Central memory CD8-positive, alpha-beta T cell (primary cell): ENCODE measurements around the gene APC2.
"Not testable (repeated sequence)": the region's sequence is repeated elsewhere in the genome, so short reads cannot be mapped to it uniquely, and the experiment has no call there.

Experiments used
- ATAC-seq: fragments of 150-1000 bp; cut with Tn5 transposase; replicated peaks from 2 replicates; pipeline ENCODE4 v1.10.0; 2022; ENCODE audit warnings: mild to moderate bottlenecking, moderate FRiP score, moderate number of reproducible peaks; ENCODE audit not compliant: poor library complexity, severe bottlenecking; ENCODE audit errors: extremely low read depth
- DNase-seq, 2 donors: peaks; one replicate each; pipeline ENCODE4 v3.0.0; 2021; ENCODE audit warnings: low spot score in 2 of 2
- H3K27ac Mint-ChIP-seq: one replicate; pipeline ENCODE4 v1.8.0; 2022; ENCODE audit warnings: low read depth, mild to moderate bottlenecking, moderate library complexity, mixed read lengths
- H3K27me3 Mint-ChIP-seq: one replicate; pipeline ENCODE4 v1.8.0; 2022; ENCODE audit warnings: mixed read lengths
- H3K36me3 Mint-ChIP-seq: one replicate; pipeline ENCODE4 v1.8.0; 2022; ENCODE audit warnings: mild to moderate bottlenecking, moderate library complexity, mixed read lengths; ENCODE audit not compliant: insufficient read depth
- H3K4me1 Mint-ChIP-seq: one replicate; pipeline ENCODE4 v1.8.0; 2022; ENCODE audit warnings: mixed read lengths
- H3K4me3 Mint-ChIP-seq: one replicate; pipeline ENCODE4 v1.8.0; 2022; ENCODE audit warnings: mild to moderate bottlenecking, moderate library complexity, mixed read lengths
- H3K9me3 Mint-ChIP-seq: one replicate; pipeline ENCODE4 v1.8.0; 2022; ENCODE audit warnings: mixed read lengths

Gene APC2

GRCh38 chr19:1510807-1511206 lies 60.9 kb downstream of the APC2 start:
- ATAC-seq (no peak), DNase-seq (no peak)
- Mint-ChIP-seq H3K27ac (no peak overlapping the region), H3K27me3 (peaks cover under 1% of the 10 kb centered on the region), H3K4me3 (no peak overlapping the region), H3K4me1 (peaks cover 19% of the 10 kb centered on the region), H3K9me3 (peaks cover 5% of the 10 kb centered on the region), H3K36me3 (peaks cover 5% of the 10 kb centered on the region)

GRCh38 chr19:1511318-1512317 lies 61.7 kb downstream of the APC2 start:
- Mint-ChIP-seq H3K36me3 (peaks cover 4% of the 10 kb centered on the region), H3K27me3 (peaks cover 8% of the 10 kb centered on the region), H3K9me3 (no peaks in the 10 kb centered on the region), H3K4me3 (peak overlapping the region; percentile 60), H3K27ac (no peak overlapping the region), H3K4me1 (peaks cover 13% of the 10 kb centered on the region)
- no peak for DNase-seq
- ATAC-seq: no peak

- Mint-ChIP-seq H3K36me3 (peaks cover 1% of the 10 kb centered on the region), H3K27ac (no peak within 1 kb of the TSS), H3K27me3 (peaks cover 10% of the 10 kb centered on the region), H3K4me3 (peak within 1 kb of the TSS; percentile 60), H3K4me1 (peaks cover 7% of the 10 kb centered on the region), H3K9me3 (no peaks in the 10 kb centered on the region)
- DNase-seq (no peak), ATAC-seq (peak; percentile 73)
These were observed 63.0 kb downstream of the APC2 start, which contains the start of gene ADAMTSL5 for GRCh38 chr19:1512671-1513498. Gene ADAMTSL5, minus strand, starts transcription at chr19:1513019. Its CDS starts 2,076 bp downstream, at chr19:1510943.

GRCh38 chr19:1513499-1514294 lies 63.8 kb downstream of the APC2 start:
- Mint-ChIP-seq H3K4me1 (peaks cover 5% of the 10 kb centered on the region), H3K4me3 (peak overlapping the region; percentile 55), H3K27ac (no peak overlapping the region), H3K36me3 (peaks cover 1% of the 10 kb centered on the region), H3K9me3 (no peaks in the 10 kb centered on the region), H3K27me3 (peaks cover 10% of the 10 kb centered on the region)
- DNase-seq: peak; percentile 40 to 45
- peak; percentile 54 for ATAC-seq

- H3K27me3 Mint-ChIP-seq: peaks cover 10% of the 10 kb centered on the region
- peaks cover 5% of the 10 kb centered on the region for H3K4me1 Mint-ChIP-seq
- DNase-seq: no peak
- H3K27ac Mint-ChIP-seq: no peak overlapping the region
- H3K9me3 Mint-ChIP-seq: no peaks in the 10 kb centered on the region
- peak overlapping the region; percentile 55 for H3K4me3 Mint-ChIP-seq
- no peak for ATAC-seq
- H3K36me3 Mint-ChIP-seq: peaks cover 1% of the 10 kb centered on the region
These were observed 64.4 kb downstream of the APC2 start for GRCh38 chr19:1514295-1514661.

GRCh38 chr19:1514986-1515721 lies 65.2 kb downstream of the APC2 start:
- no peak overlapping the region for H3K27ac Mint-ChIP-seq
- H3K4me1 Mint-ChIP-seq: peaks cover under 1% of the 10 kb centered on the region

GRCh38 chr19:1516395-1516753 lies 66.5 kb downstream of the APC2 start:
- Mint-ChIP-seq H3K4me3 (no peak overlapping the region), H3K27me3 (peaks cover 10% of the 10 kb centered on the region), H3K4me1 (no peaks in the 10 kb centered on the region)

More at GRCh38 chr19:1514986-1515721, 65.2 kb downstream of the APC2 start:
- ATAC-seq (no peak), DNase-seq (no peak)
- peaks cover 10% of the 10 kb centered on the region for H3K27me3 Mint-ChIP-seq
- no peak overlapping the region for H3K4me3 Mint-ChIP-seq
- H3K9me3 Mint-ChIP-seq: no peaks in the 10 kb centered on the region
- peaks cover 1% of the 10 kb centered on the region for H3K36me3 Mint-ChIP-seq

GRCh38 chr19:1518471-1518870 lies 68.5 kb downstream of the APC2 start:
- peaks cover 25% of the 10 kb centered on the region for H3K27me3 Mint-ChIP-seq
- H3K27ac Mint-ChIP-seq: no peak overlapping the region
- ATAC-seq (no peak), DNase-seq (no peak)
- no peaks in the 10 kb centered on the region for H3K9me3 Mint-ChIP-seq
- H3K36me3 Mint-ChIP-seq: peaks cover 1% of the 10 kb centered on the region
- no peaks in the 10 kb centered on the region for H3K4me1 Mint-ChIP-seq
- H3K4me3 Mint-ChIP-seq: no peak overlapping the region

More at GRCh38 chr19:1516395-1516753, 66.5 kb downstream of the APC2 start:
- Mint-ChIP-seq H3K9me3 (no peaks in the 10 kb centered on the region), H3K36me3 (peaks cover 1% of the 10 kb centered on the region), H3K27ac (no peak overlapping the region)
- ATAC-seq: no peak
- no peak for DNase-seq

- ATAC-seq, DNase-seq, H3K4me1 Mint-ChIP-seq, H3K4me3 Mint-ChIP-seq, H3K27ac Mint-ChIP-seq, H3K36me3 Mint-ChIP-seq, H3K9me3 Mint-ChIP-seq: not testable (repeated sequence)
- peaks cover 36% of the 10 kb centered on the region for H3K27me3 Mint-ChIP-seq
These were observed 69.9 kb downstream of the APC2 start for GRCh38 chr19:1519802-1520201.

- Mint-ChIP-seq H3K27ac (no peak overlapping the region), H3K4me3 (no peak overlapping the region), H3K4me1 (peaks cover 7% of the 10 kb centered on the region), H3K27me3 (peaks cover 41% of the 10 kb centered on the region), H3K9me3 (no peaks in the 10 kb centered on the region), H3K36me3 (peaks cover 2% of the 10 kb centered on the region)
- no peak for DNase-seq
- no peak for ATAC-seq
These were observed 70.4 kb downstream of the APC2 start for GRCh38 chr19:1520203-1520780.

- no peak for DNase-seq
- H3K27ac Mint-ChIP-seq: no peak overlapping the region
- H3K9me3 Mint-ChIP-seq: no peaks in the 10 kb centered on the region
- peaks cover 7% of the 10 kb centered on the region for H3K4me1 Mint-ChIP-seq
- no peak for ATAC-seq
- peaks cover 2% of the 10 kb centered on the region for H3K36me3 Mint-ChIP-seq
- peaks cover 45% of the 10 kb centered on the region for H3K27me3 Mint-ChIP-seq
- no peak overlapping the region for H3K4me3 Mint-ChIP-seq
These were observed 71.7 kb downstream of the APC2 start for GRCh38 chr19:1521636-1522035.
